Erythroblast (primary cell): ENCODE measurements around the gene MIER1.

Source experiments
- GATA1 ChIP-seq: IDR thresholded peaks from 2 replicates; pipeline ENCODE4 v1.6.1; 2011; ENCODE audit warnings: low read depth, mild to moderate bottlenecking, control low read depth, low read length, moderate library complexity
- POLR2A ChIP-seq: IDR thresholded peaks from 2 replicates; pipeline ENCODE4 v1.6.1; 2011; ENCODE audit warnings: mild to moderate bottlenecking, low read length

- TF ChIP-seq POLR2A (no peak), GATA1 (no peak)
Observed at GRCh38 chr1:66925558-66925910, 744 bp downstream of the MIER1 start.
